Muscle of arm (tissue), 14 donors: Measurements from ENCODE around the gene SPC25. TPM values are rescaled to one million over a fixed set of nuclear protein-coding genes. Genes with fewer than 3 reads are reported as not detected.
A peak's percentile ranks its signal among the peaks of the same experiment; 100 is the strongest.
"Not testable (repeated sequence)": the region's sequence is repeated elsewhere in the genome, so short reads cannot be mapped to it uniquely, and the experiment has no call there.

Source experiments
- DNase-seq: peaks from one replicate; pipeline ENCODE4 v3.0.0-alpha.2; 2013
- long read RNA-seq, 11 donors: transcript quantifications; one replicate each; lab custom pipeline, GENCODE V29; 2026
- polyA plus RNA-seq, 12 donors: library from polyadenylated mRNA; unstranded; fragments of 120-200 nt; gene quantifications; one replicate each; pipeline ENCODE4 v1.2.1, GENCODE V29; 2013; ENCODE audit not compliant: insufficient read length in 12 of 12

The SPC25 gene
- polyA plus RNA-seq: 10 to 100 TPM in 7 of 12 donors, 1 to 10 TPM in 4, not detected in 1; 7.2 to 16.3 (median 12.0) TPM
- long read RNA-seq, donor 1, transcript SPC25-201 (7 exons, 1,354 nt): major isoform, 7 of 7 reads
- long read RNA-seq, donor 1, partial matches to known transcripts: 0 of 7 reads
- long read RNA-seq, donor 1, other reads (novel, unspliced or antisense): 0 of 7 reads
- long read RNA-seq, donor 2, partial matches to known transcripts: 0 of 4 reads
- long read RNA-seq, donor 2, other reads (novel, unspliced or antisense): 0 of 4 reads
- long read RNA-seq, donor 3, partial matches to known transcripts: 0 of 4 reads
- long read RNA-seq, donor 3, other reads (novel, unspliced or antisense): 0 of 4 reads
- long read RNA-seq, donor 4, transcript SPC25-201 (7 exons, 1,354 nt): major isoform, 5 of 5 reads
- long read RNA-seq, donor 4, partial matches to known transcripts: 0 of 5 reads
- long read RNA-seq, donor 4, other reads (novel, unspliced or antisense): 0 of 5 reads
- long read RNA-seq, donor 5, transcript SPC25-201 (7 exons, 1,354 nt): major isoform, 10 of 10 reads
- long read RNA-seq, donor 5, partial matches to known transcripts: 0 of 10 reads
- long read RNA-seq, donor 5, other reads (novel, unspliced or antisense): 0 of 10 reads
- long read RNA-seq, donor 6: 0 reads
- long read RNA-seq, donor 7, partial matches to known transcripts: 0 of 1 reads
- long read RNA-seq, donor 7, other reads (novel, unspliced or antisense): 0 of 1 reads
- long read RNA-seq, donor 8, transcript SPC25-201 (7 exons, 1,354 nt): major isoform, 6 of 6 reads
- long read RNA-seq, donor 8, partial matches to known transcripts: 0 of 6 reads
- long read RNA-seq, donor 8, other reads (novel, unspliced or antisense): 0 of 6 reads
- long read RNA-seq, donor 9, partial matches to known transcripts: 0 of 2 reads
- long read RNA-seq, donor 9, other reads (novel, unspliced or antisense): 0 of 2 reads
- long read RNA-seq, donor 10, partial matches to known transcripts: 0 of 3 reads
- long read RNA-seq, donor 10, other reads (novel, unspliced or antisense): 0 of 3 reads
- long read RNA-seq, donor 11, transcript SPC25-201 (7 exons, 1,354 nt): major isoform, 9 of 9 reads
- long read RNA-seq, donor 11, partial matches to known transcripts: 0 of 9 reads
- long read RNA-seq, donor 11, other reads (novel, unspliced or antisense): 0 of 9 reads

GRCh38 chr2:168890006-168890782 is at the start of gene SPC25:
Gene SPC25, minus strand, starts transcription at chr2:168890430. Its CDS starts 911 bp downstream, at chr2:168889519.
- peak; percentile 91 for DNase-seq

GRCh38 chr2:168939918-168940317 is 49.7 kb upstream of the SPC25 start:
- DNase-seq: no peak

DNA sequence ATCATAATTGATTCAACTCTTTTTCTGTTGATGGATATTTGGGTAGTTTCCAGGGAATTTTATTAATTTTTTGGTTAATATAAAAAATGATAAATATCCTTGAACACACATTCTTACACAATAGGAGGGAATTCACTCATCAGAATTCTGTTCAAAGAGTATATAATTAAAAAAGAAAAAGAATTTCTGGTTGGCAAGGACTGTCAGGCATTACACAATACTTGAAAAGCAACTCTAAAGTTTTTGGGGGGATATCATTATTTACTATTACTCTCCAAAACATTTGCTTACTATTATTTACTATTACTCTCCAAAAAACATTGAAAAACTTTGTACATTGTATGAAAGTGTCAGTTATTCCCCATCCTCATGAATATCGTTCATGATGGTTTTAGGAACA is 48.8 kb upstream of the SPC25 start:
- DNase-seq: no peak

GRCh38 chr2:168935810-168936581 is 45.8 kb upstream of the SPC25 start:
- DNase-seq: no peak

- DNase-seq: no peak
Measured at GRCh38 chr2:168934826-168935225, 44.6 kb upstream of the SPC25 start.

DNA sequence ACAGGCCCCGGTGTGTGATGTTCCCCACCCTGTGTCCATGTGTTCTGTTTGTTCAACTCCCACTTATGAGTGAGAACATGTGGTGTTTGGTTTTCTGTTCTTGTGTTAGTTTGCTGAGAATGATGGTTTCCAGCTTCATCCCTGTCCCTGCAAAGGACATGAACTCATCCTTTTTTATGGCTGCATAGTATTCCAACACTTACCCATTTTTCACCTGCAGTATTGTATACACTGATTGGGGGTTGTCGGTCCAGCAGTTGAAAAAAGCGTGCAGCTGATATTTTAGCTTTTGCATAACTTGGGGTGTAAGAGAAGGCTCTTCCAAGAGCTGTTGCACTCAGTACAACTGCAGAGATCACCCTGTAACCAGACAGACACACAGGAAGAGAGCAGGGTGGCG is 41.9 kb upstream of the SPC25 start:
- not testable (repeated sequence) for DNase-seq

DNA sequence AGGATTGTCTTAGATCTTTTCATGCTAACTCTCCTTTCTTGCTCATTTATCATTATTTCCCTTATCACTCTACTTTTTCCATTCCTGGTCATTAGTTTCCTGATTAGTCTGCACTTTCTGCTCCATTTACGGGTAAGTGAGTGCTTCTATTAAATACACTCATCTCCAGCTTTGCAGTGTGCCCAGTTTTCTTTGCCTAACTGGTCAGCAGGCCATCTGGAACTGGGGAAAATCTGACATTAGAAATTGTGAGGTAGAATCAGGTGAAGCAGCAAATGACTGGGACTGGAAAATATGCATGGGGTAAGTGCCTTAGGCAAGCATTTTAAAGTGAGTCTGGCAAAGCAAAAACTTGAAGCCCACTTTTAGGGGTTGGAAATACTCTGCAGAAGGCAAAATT is 40.0 kb upstream of the SPC25 start:
- DNase-seq: no peak

DNA sequence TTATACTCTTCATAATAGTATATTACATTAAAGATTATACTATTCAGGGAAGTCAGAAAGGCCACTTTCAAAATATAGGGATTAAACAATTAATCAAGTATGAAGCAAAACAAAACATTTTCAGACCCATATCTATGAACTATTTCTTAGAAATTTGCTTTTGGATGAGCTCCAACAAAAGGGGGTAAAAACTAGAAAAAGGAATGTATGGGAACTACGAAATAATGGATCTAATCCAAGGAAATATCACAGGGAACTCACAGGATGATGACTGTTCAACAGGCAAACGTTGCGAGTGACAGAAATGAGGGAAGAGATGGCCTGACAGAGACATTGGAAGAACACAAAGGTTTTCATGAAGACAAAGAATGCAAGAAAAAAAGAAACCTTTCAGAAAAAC is 38.8 kb upstream of the SPC25 start:
- no peak for DNase-seq

- DNase-seq: no peak
Measured at GRCh38 chr2:168928113-168928831, 38.0 kb upstream of the SPC25 start.

DNA sequence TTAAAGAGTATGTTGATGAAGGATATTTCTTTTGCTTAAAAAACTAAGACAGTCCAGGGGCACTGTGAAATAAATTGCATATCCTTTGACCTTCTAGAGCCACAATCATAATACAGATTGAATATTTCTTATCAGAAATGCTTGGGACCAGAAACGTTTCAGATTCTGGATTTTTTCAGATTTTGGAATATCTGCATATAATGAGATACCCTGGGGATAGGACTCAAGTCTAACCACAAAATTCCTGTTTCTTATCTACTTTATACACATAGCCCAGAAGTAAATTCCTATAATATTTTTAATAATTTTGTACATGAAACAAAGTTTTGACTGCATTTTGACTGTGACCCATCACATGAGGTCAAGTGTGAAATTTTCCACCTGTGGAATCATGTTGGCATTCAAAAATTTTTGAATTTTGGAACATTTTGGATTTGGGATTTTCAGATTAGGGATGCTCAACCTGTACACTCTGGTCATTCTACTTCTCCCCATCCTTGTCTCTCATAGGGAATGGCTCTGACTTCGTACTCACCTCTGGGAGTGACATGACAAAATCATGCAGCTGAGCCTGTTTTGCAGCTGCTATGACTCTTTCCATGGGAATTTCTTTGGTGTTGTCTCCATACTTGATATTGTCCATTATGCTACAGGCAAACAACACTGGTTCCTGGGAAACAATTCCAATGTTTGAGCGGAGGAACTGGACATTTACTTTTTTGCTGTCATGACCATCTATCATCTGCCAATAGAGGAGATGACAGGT is 36.6 kb upstream of the SPC25 start:
- no peak for DNase-seq

GRCh38 chr2:168920504-168921157 is 30.4 kb upstream of the SPC25 start:
- peak; percentile 28 for DNase-seq

- DNase-seq: no peak
Measured at GRCh38 chr2:168916331-168916675, 26.1 kb upstream of the SPC25 start.

DNA sequence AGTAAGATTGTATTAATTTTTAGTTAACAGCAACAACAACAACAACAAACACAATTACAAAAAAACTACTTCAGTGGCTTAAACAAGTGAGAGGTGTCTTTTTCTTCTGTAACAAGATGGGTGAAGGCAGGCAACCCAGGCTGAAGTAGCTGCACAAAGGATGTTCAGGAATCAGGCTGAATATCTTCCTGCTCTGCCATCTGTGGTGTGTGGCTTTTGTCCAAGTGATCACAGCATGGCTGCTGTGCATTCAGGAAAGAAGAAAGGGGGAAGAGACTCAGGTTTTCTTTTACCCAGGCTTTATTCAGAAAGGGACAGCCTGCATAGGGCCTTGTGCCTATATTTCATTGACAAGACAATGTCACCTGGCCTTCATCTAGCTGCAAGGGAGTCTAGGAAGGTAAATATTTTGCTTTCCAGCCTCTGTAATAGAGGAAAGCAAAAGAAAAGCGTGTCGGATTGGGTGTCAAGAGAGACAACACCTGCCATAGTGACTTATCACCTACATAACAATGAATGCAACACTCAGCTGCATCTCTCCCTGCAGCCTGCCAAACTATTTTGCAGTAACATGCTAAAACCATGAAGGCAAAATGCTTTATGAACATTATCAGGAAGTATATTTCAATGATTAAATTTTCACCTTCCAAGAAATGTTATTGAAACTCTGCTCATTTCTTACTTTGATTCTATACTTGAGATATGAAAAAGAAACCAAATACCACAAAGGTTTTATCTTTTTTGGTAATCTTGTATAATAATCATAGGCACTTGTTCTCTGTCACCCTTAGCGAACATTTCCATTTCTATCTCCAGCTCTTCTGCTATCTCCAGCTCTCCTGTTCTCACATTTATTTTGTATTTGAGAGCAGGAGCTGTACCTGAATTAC is 25.5 kb upstream of the SPC25 start:
- DNase-seq: no peak

DNA sequence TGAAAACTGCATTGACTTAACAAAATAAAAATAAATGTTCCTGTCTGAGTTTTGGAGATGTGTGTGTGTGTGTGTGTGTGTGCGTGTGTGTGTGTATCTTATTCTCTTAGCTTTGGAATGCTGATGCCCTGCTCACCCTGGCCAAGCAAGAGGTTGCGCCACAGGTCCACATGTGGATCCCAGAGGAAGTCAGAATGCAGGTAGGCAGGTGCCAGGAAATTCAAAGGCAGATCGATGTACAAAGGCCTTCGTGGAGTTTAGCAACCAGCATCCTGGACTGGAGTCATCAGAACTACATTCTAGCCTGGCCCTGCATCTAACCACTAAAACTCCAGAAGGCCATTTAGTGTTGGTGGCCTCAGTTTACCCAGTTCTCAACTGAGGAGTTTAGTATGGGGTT is 23.3 kb upstream of the SPC25 start:
- no peak for DNase-seq

GRCh38 chr2:168912901-168913369 is 22.7 kb upstream of the SPC25 start:
- DNase-seq: peak; percentile 47

DNA sequence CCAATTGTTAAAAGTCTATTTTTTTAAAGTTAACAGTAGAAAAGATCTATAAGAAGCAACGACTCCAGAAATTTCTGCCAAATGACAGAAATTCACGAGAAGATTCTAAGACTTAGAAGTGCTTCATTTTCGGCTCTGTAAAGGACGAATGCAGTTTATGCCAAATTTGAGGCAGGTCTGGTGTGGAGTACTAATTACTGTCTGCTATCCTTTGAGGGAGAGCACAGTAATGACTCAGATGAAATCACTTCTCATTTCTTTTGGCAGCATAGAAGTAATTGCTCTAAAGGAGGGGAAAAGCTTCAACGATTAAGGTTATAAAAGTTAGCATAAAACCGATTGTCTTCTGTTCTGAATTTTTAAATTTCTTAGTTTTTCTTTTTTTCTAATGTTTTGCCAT is 22.2 kb upstream of the SPC25 start:
- no peak for DNase-seq

- DNase-seq: no peak
Measured at GRCh38 chr2:168910330-168910729, 20.1 kb upstream of the SPC25 start.
